HCT116 (cell line): Measurements from ENCODE around the gene CACNA2D2. TPM values are rescaled to one million over a fixed set of nuclear protein-coding genes. Genes with fewer than 3 reads are reported as not detected.

Source experiments
- ATAC-seq: fragments of 200-7000 bp; cut with Tn5 transposase; 2 replicates; pipeline ENCODE4 v1.9.1; 2020; ENCODE audit warnings: mild to moderate bottlenecking, moderate library complexity
- BruUV-seq: library from RNA; stranded (reverse); fragments of 400-500 nt; replicated peaks from 2 replicates; lab custom pipeline; 2021; lab: Mats Ljungman, UMichigan
- CTCF ChIA-PET: fragments of 300-600 bp; sonication (Branson Sonifier 250); formaldehyde crosslinking; loops from one replicate; lab custom pipeline; 2021; ENCODE audit warnings: antibody characterized with exemption; lab: Charles Lee
- POLR2A ChIA-PET: fragments of 300-600, 350-600 bp; sonication (Branson Sonifier 250); formaldehyde crosslinking; loops from one replicate; lab custom pipeline; 2021; ENCODE audit warnings: antibody characterized with exemption; lab: Charles Lee
- RAD21 ChIA-PET, 2 experiments: fragments of 300-600 bp; sonication (Branson Sonifier 250); formaldehyde crosslinking; loops; one replicate each; lab custom pipeline; 2023; ENCODE audit warnings: low total read pairs in 2 of 2; ENCODE audit not compliant: uncharacterized antibody in 2 of 2, unreplicated experiment in 2 of 2, low non-redundant PET in 1 of 2; lab: Charles Lee
- DNase-seq: peaks from one replicate; pipeline ENCODE4 v3.0.0-alpha.2; 2010; ENCODE audit warnings: low read depth, low spot score
- H2AFZ ChIP-seq: fragments of 200-600 bp; shearing (Covaris generic), sonication (generic); 2 replicates; pipeline ENCODE4 v1.6.1; 2017; ENCODE audit warnings: low read depth, mixed run types, mixed read lengths, antibody characterized with exemption, low read length; ENCODE audit not compliant: poor library complexity, severe bottlenecking
- H3K27ac ChIP-seq: 2 replicates; pipeline ENCODE4 v1.5.1; 2012; ENCODE audit warnings: low read depth, low read length
- H3K27me3 ChIP-seq: fragments of 200-600 bp; sonication (generic); 2 replicates; pipeline ENCODE4 v1.6.1; 2016; ENCODE audit warnings: mixed run types, low read length, mixed read lengths; ENCODE audit not compliant: insufficient read depth
- H3K36me3 ChIP-seq, 2 experiments: fragments of 200-500 bp in 1 of 2; fragments of 200-600 bp in 1 of 2; sonication (Bioruptor generic) in 1 of 2; sonication (generic) in 1 of 2; 2 replicates each; pipeline versions ENCODE4 v1.5.1 to v1.6.1; 2014 to 2016; ENCODE audit warnings: low read length in 2 of 2, inconsistent platforms in 1 of 2, mixed read lengths in 1 of 2, mixed run types in 1 of 2; ENCODE audit not compliant: insufficient read depth in 2 of 2, control insufficient read depth in 1 of 2
- H3K4me1 ChIP-seq, 2 experiments: fragments of 200-600 bp in 1 of 2; sonication (generic) in 1 of 2; 2 replicates each; pipeline versions ENCODE4 v1.5.1 to v1.6.1; 2012 to 2017; ENCODE audit warnings: low read length in 2 of 2, inconsistent platforms in 1 of 2, mild to moderate bottlenecking in 1 of 2, mixed read lengths in 1 of 2, mixed run types in 1 of 2, moderate library complexity in 1 of 2; ENCODE audit not compliant: insufficient read depth in 2 of 2, control insufficient read depth in 1 of 2
- H3K4me2 ChIP-seq: fragments of 200-600 bp; sonication (generic); 2 replicates; pipeline ENCODE4 v1.6.1; 2017; ENCODE audit warnings: mixed run types, low read length, mixed read lengths
- H3K4me3 ChIP-seq, 2 experiments: fragments of 200-600 bp in 1 of 2; sonication (generic) in 1 of 2; replicated peaks in 1 of 2; 2 replicates each; pipeline ENCODE4 v1.5.1; 2011 to 2016; ENCODE audit warnings: low read length in 2 of 2, control low read depth in 1 of 2, low read depth in 1 of 2, mild to moderate bottlenecking in 1 of 2, mixed read lengths in 1 of 2, mixed run types in 1 of 2
- H3K79me2 ChIP-seq: fragments of 200-600 bp; sonication (generic); 2 replicates; pipeline ENCODE4 v1.6.1; 2017; ENCODE audit warnings: mild to moderate bottlenecking, mixed run types, low read length, moderate library complexity, mixed read lengths; ENCODE audit not compliant: insufficient read depth
- H3K9ac ChIP-seq: fragments of 200-600 bp; sonication (generic); 2 replicates; pipeline ENCODE4 v1.6.1; 2016; ENCODE audit warnings: low read length, mixed read lengths
- H3K9me2 ChIP-seq: fragments of 200-600 bp; sonication (generic), shearing (Covaris generic); 2 replicates; pipeline ENCODE4 v1.6.1; 2017; ENCODE audit warnings: mixed run types, mild to moderate bottlenecking, moderate library complexity; ENCODE audit not compliant: insufficient read depth
- H3K9me3 ChIP-seq, 2 experiments: fragments of 200-500 bp in 1 of 2; fragments of 200-600 bp in 1 of 2; sonication (Bioruptor generic) in 1 of 2; sonication (generic) in 1 of 2; 2 replicates each; pipeline ENCODE4 v1.6.1; 2014 to 2017; ENCODE audit warnings: low read length in 2 of 2, mixed read lengths in 2 of 2, inconsistent platforms in 1 of 2, low read depth in 1 of 2, mild to moderate bottlenecking in 1 of 2, mixed run types in 1 of 2, moderate library complexity in 1 of 2; ENCODE audit not compliant: control insufficient read depth in 1 of 2, insufficient read depth in 1 of 2
- H4K20me1 ChIP-seq: fragments of 200-600 bp; sonication (generic), shearing (Covaris generic); 2 replicates; pipeline ENCODE4 v1.6.1; 2017; ENCODE audit warnings: mixed run types, mild to moderate bottlenecking, moderate library complexity; ENCODE audit not compliant: insufficient read depth
- CBX3 ChIP-seq: IDR thresholded peaks from 2 replicates; pipeline ENCODE4 v1.6.1; 2012; ENCODE audit warnings: low read depth
- EZH2 ChIP-seq: fragments of 200-600 bp; sonication (generic); IDR thresholded peaks from 2 replicates; pipeline ENCODE4 v1.6.1; 2017; ENCODE audit warnings: antibody characterized with exemption, mixed run types
- MAX ChIP-seq: IDR thresholded peaks from 2 replicates; pipeline ENCODE4 v1.6.1; 2012
- POLR2AphosphoS5 ChIP-seq: IDR thresholded peaks from 2 replicates; pipeline ENCODE4 v1.6.1; 2011; ENCODE audit warnings: mild to moderate bottlenecking, low read depth, low read length, moderate library complexity
- RAD21 ChIP-seq: IDR thresholded peaks from 2 replicates; pipeline ENCODE4 v1.6.1; 2012; ENCODE audit warnings: low read depth, mild to moderate bottlenecking
- SIN3A ChIP-seq: IDR thresholded peaks from 2 replicates; pipeline ENCODE4 v1.6.1; 2012; ENCODE audit warnings: low read depth
- YY1 ChIP-seq: IDR thresholded peaks from 2 replicates; pipeline ENCODE4 v1.6.1; 2011; ENCODE audit warnings: low read length, low read depth, moderate library complexity, mild to moderate bottlenecking; ENCODE audit not compliant: insufficient replicate concordance; ENCODE audit errors: extremely low read depth
- ZBTB33 ChIP-seq: IDR thresholded peaks from 2 replicates; pipeline ENCODE4 v1.6.1; 2011; ENCODE audit warnings: mild to moderate bottlenecking, low read length, moderate library complexity; ENCODE audit not compliant: insufficient replicate concordance; ENCODE audit errors: extremely low read depth
- intact Hi-C: fragments of 100-400 bp; cut with micrococcal nuclease; formaldehyde crosslinking; loops from 2 replicates; pipeline ENCODE4 v1.10.0; 2022
- total RNA-seq: library from RNA; stranded (reverse); gene quantifications from one replicate; pipeline ENCODE4 v1.2.1, GENCODE V29; 2021; ENCODE audit not compliant: unreplicated experiment
- TF ChIP-seq, protein P1 (sequence below), 3 experiments: fragments of 200-600 bp in 1 of 3; sonication (generic) in 1 of 3; IDR thresholded peaks in 2 of 3; conservative IDR thresholded peaks in 1 of 3; 2 replicates each; pipeline ENCODE4 v1.5.1; 2012 to 2017; ENCODE audit warnings: low read depth in 2 of 3, low read length in 2 of 3, antibody characterized with exemption in 1 of 3, borderline replicate concordance in 1 of 3, control low read depth in 1 of 3, mild to moderate bottlenecking in 1 of 3, mixed read lengths in 1 of 3, mixed run types in 1 of 3, moderate library complexity in 1 of 3; ENCODE audit not compliant: insufficient read depth in 1 of 3

Gene CACNA2D2
- total RNA-seq, 1 experiment from 2014 or later = 10.2 TPM

DNA sequence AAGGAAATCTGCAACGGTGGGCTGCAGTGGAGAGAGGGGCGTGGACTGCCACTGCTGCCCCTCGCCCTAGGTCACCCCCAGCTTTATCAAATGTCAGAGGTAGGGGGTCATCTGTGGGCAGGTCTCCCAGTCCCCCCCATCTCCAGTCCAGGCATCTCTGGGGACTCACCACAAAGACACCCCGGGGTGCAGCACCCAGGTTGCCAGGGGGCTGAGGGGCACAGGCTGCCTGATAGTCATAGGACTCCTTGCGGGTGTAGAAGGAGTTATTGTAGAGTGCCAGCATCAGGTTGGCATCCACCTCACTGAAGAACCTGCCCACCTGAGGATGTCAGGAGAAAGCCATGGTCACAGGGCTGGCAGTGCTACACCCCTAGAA lies 137.6 kb downstream of the CACNA2D2 start (continued):
- no peak for TF ChIP-seq SIN3A

GRCh38 chr3:50365080-50365841 lies 138.2 kb downstream of the CACNA2D2 start:
- Histone ChIP-seq H3K4me3 (peak overlapping the region; percentile 47 to 65), H3K9ac (peak overlapping the region; percentile 59), H2AFZ (no peak overlapping the region), H3K27ac (peak overlapping the region; percentile 25; the same call in 1 of the 2 replicates), H3K4me1 (peaks cover 4 to 18% of the 10 kb centered on the region in 2 experiments; a peak in 2 of 4 replicates), H4K20me1 (no peaks in the 10 kb centered on the region), H3K79me2 (no peaks in the 10 kb centered on the region), H3K9me3 (no peaks in the 10 kb centered on the region), H3K9me2 (no peaks in the 10 kb centered on the region), H3K27me3 (no peaks in the 10 kb centered on the region), H3K36me3 (no peaks in the 10 kb centered on the region), H3K4me2 (peak overlapping the region; percentile 97)
- peak; percentile 95 for ATAC-seq
- ChIA-PET POLR2A (no interaction called here), CTCF (interaction anchor here (0.9 to 1.4 kb wide), 2 partner anchors 13 to 177 kb away, joined by 3 read pairs; no protein-coding TSS in a partner anchor), RAD21 (no interaction called here)
- TSS peak; percentile 38 for BruUV-seq
- TF ChIP-seq POLR2AphosphoS5 (peak; percentile 76), YY1 (no peak), MAX (no peak)
- DNase-seq = peak; percentile 70
- intact Hi-C loops = no loop called here

DNA sequence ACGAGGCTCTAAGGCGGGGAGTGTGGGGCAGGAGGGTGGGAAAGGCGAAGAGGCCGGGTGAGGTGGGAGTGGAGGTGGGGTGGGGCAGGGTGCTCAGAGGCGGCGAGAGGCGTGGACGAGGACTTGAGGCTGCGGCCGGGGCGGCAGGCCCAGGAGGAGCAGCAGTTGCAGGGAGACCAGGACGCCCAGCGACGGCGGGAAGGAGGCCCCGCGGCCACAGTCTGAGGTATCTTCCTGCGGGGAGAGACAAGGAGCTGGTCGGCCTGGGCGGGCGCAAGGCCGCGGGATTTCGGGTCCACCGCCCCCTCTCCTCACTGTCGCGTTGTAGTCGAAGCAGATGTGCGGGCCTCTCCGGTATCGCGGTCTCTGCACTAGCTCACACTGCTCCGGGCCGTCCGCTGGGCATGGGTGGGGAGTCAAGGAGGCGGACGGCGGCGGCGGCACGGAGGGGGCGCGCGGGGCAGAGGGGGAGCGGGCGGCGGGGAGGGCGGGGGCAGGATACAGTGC lies 138.8 kb downstream of the CACNA2D2 start:
- CTCF ChIA-PET = interaction anchor here (1.4 kb wide), 1 partner anchor 177 kb away, joined by 3 read pairs; no protein-coding TSS in a partner anchor
- no peak overlapping the region for H3K4me3 ChIP-seq
- ATAC-seq = no peak
- no peak for TF ChIP-seq YY1
- TF ChIP-seq, protein P1, sequence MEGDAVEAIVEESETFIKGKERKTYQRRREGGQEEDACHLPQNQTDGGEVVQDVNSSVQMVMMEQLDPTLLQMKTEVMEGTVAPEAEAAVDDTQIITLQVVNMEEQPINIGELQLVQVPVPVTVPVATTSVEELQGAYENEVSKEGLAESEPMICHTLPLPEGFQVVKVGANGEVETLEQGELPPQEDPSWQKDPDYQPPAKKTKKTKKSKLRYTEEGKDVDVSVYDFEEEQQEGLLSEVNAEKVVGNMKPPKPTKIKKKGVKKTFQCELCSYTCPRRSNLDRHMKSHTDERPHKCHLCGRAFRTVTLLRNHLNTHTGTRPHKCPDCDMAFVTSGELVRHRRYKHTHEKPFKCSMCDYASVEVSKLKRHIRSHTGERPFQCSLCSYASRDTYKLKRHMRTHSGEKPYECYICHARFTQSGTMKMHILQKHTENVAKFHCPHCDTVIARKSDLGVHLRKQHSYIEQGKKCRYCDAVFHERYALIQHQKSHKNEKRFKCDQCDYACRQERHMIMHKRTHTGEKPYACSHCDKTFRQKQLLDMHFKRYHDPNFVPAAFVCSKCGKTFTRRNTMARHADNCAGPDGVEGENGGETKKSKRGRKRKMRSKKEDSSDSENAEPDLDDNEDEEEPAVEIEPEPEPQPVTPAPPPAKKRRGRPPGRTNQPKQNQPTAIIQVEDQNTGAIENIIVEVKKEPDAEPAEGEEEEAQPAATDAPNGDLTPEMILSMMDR (IDR thresholded peaks at IDR 0.05 in 2 of 3, conservative IDR thresholded peaks at IDR 0.05 in 1 of 3; ENCODE audit: borderline replicate concordance in 1 of 3, insufficient read depth in 1 of 3, low read depth in 2 of 3, low read length in 2 of 3) = no peak
- TF ChIP-seq CBX3 = no peak
- TF ChIP-seq EZH2 = no peak
- TF ChIP-seq ZBTB33 = no peak
- no peak for TF ChIP-seq RAD21
- TF ChIP-seq POLR2AphosphoS5 = no peak

More for the DNA sequence above, 138.8 kb downstream of the CACNA2D2 start:
- DNase-seq = no peak
- ChIA-PET RAD21 (no interaction called here), POLR2A (no interaction called here)
- Histone ChIP-seq H3K9me2 (no peaks in the 10 kb centered on the region), H3K9ac (no peak overlapping the region), H3K79me2 (no peaks in the 10 kb centered on the region), H3K4me2 (peak overlapping the region; percentile 97), H3K9me3 (no peaks in the 10 kb centered on the region), H3K27ac (no peak overlapping the region), H3K36me3 (no peaks in the 10 kb centered on the region), H3K27me3 (no peaks in the 10 kb centered on the region), H4K20me1 (no peaks in the 10 kb centered on the region), H3K4me1 (peaks cover 4 to 24% of the 10 kb centered on the region in 2 experiments; a peak in 3 of 4 replicates), H2AFZ (no peak overlapping the region)
- no TSS peak for BruUV-seq
- intact Hi-C loops = no loop called here
